K562 (cell line): Measurements from ENCODE around the gene DCAF5. TPM values are rescaled to one million over a fixed set of nuclear protein-coding genes. Genes with fewer than 3 reads are reported as not detected.

Experiments
- EP300 ChIP-seq: IDR thresholded peaks from 2 replicates; pipeline ENCODE4 v1.6.1; 2012; ENCODE audit warnings: low read length, improper control_type of control experiment
- GTF2E2 ChIP-seq: fragments of 200-800 bp; sonication (Bioruptor generic); IDR thresholded peaks from 2 replicates; pipeline ENCODE4 v1.6.1; 2016; ENCODE audit warnings: missing genetic modification characterization, missing compliant biosample characterization
- HSF4 ChIP-seq: fragments of 250-450 bp; sonication (Bioruptor Pico); IDR thresholded peaks from 2 replicates; pipeline ENCODE4 v2.1.2; 2022; ENCODE audit warnings: mild to moderate bottlenecking, moderate library complexity, borderline replicate concordance
- PHF8 ChIP-seq: fragments of 200-600 bp; sonication (generic); IDR thresholded peaks from 2 replicates; pipeline ENCODE4 v1.6.1; 2012; ENCODE audit warnings: mixed run types, mild to moderate bottlenecking, inconsistent platforms, low read length, moderate library complexity, borderline replicate concordance
- PRPF4 ChIP-seq: fragments of 200-400 bp; formaldehyde crosslinking; IDR thresholded peaks from one replicate; pipeline ENCODE4 v1.6.1; 2017; ENCODE audit warnings: low read length, low read depth, mild to moderate bottlenecking; ENCODE audit not compliant: insufficient read depth, poor library complexity, severe bottlenecking
- PTBP1 ChIP-seq: fragments of 200-400 bp; formaldehyde crosslinking; IDR thresholded peaks from 2 replicates; pipeline ENCODE4 v1.6.1; 2017; ENCODE audit warnings: low read depth, low read length
- SMAD4 ChIP-seq: fragments of 250-450 bp; sonication (Bioruptor Pico); conservative IDR thresholded peaks from 2 replicates; pipeline ENCODE4 v1.8.0; 2021; ENCODE audit warnings: inconsistent platforms, mild to moderate bottlenecking, moderate library complexity
- TCF7L2 ChIP-seq: fragments of 150-350 bp; IDR thresholded peaks from 2 replicates; pipeline ENCODE4 v1.6.1; 2016; ENCODE audit warnings: low read depth, mild to moderate bottlenecking, low read length, moderate library complexity
- WHSC1 ChIP-seq: IDR thresholded peaks from one replicate; pipeline ENCODE4 v1.6.1; 2012; ENCODE audit warnings: low read length, control low read depth, inconsistent platforms
- ZC3H8 ChIP-seq: fragments of 450-650 bp; IDR thresholded peaks from 2 replicates; pipeline ENCODE4 v1.6.1; 2017
- polyA plus RNA-seq, 8 experiments: library from polyadenylated mRNA; depleted of rRNA in 4 of 8; stranded (reverse) in 5 of 8; unstranded in 3 of 8; fragments of >200 nt; fragmentation: Nextera tagmentation in 2 of 8; fragmentation: Illumina TruSeq in 1 of 8; extraction: Ambion mirVana in 2 of 8; extraction: Trizol in 1 of 8; gene quantifications; 2 replicates each; pipeline versions ENCODE4 v1.2.1 to v1.2.3, GENCODE V29; 2011 to 2014; ENCODE audit warnings: inconsistent platforms in 1 of 8, missing spikeins in 1 of 8
- total RNA-seq, 7 experiments: library from RNA; depleted of rRNA in 6 of 7; stranded (reverse); fragments of >200 nt in 6 of 7; fragmentation: Illumina TruSeq in 2 of 7; extraction: Trizol in 2 of 7; gene quantifications; 2 replicates each; pipeline versions ENCODE4 v1.2.1 to v1.2.3, GENCODE V29; 2011 to 2021; ENCODE audit warnings: low replicate concordance in 1 of 7
- TF ChIP-seq, protein P1 (sequence below): sonication (generic); formaldehyde crosslinking; IDR thresholded peaks from 2 replicates; pipeline ENCODE4 v1.8.0; 2022; ENCODE audit warnings: mild to moderate bottlenecking, missing genetic modification reagents
- TF ChIP-seq, protein P2 (sequence below): sonication (generic); formaldehyde crosslinking; IDR thresholded peaks from 2 replicates; pipeline ENCODE4 v1.8.0; 2023; ENCODE audit warnings: mild to moderate bottlenecking, missing genetic modification reagents
- TF ChIP-seq, protein P3 (sequence below): fragments of 450-650 bp; formaldehyde crosslinking; IDR thresholded peaks from 2 replicates; pipeline ENCODE4 v1.4.0; 2020; ENCODE audit warnings: mild to moderate bottlenecking, mixed read lengths

Gene DCAF5
- total and polyA plus RNA-seq, 9 of the 15 experiments (the other 6 are each of a cell fraction or from before 2014, with no cell fraction given) = 5.6 to 24.1 (median 12.7) TPM

DNA sequence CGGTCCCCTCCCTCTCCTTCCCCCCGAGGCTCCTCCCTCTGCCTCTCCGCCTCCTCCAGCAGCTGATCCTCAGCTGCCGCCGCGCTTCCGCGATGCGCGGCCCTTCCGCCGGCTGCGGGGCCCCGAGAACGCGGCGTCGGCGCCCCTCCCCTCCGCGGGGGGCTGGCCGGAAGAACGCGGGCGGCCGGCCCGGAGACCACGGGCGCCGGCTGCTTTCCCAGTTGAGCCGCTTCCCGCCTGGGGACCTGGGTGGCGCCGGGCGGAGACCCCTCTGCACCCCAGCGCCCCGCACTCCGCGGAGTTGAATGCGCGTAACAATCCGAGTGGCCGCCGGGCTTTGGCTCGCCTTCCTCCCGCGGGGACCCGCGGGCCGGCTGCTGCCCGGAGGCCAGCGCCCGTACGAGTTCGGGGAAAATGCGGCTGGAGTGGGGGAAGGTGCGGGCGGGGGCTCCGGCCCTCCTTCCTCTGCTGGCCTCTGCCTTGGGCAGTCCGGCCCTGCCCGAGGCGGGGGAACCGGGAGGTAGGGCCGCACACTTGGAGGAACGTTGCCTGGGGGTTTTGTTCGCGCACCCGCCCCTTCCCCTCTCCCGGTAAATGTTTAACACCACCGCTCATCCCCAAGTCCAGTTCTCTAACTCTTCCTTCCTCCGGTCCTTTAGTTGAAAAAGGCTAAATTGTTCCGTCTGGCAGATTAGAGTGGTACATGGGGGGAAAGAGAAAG lies 393 bp upstream of the DCAF5 start (continued):
- TF ChIP-seq SMAD4 (CRISPR knock-in tag) = peak; percentile 76
- peak; percentile 79 for TF ChIP-seq PHF8
- TF ChIP-seq PTBP1 = no peak
- TF ChIP-seq, protein P1, sequence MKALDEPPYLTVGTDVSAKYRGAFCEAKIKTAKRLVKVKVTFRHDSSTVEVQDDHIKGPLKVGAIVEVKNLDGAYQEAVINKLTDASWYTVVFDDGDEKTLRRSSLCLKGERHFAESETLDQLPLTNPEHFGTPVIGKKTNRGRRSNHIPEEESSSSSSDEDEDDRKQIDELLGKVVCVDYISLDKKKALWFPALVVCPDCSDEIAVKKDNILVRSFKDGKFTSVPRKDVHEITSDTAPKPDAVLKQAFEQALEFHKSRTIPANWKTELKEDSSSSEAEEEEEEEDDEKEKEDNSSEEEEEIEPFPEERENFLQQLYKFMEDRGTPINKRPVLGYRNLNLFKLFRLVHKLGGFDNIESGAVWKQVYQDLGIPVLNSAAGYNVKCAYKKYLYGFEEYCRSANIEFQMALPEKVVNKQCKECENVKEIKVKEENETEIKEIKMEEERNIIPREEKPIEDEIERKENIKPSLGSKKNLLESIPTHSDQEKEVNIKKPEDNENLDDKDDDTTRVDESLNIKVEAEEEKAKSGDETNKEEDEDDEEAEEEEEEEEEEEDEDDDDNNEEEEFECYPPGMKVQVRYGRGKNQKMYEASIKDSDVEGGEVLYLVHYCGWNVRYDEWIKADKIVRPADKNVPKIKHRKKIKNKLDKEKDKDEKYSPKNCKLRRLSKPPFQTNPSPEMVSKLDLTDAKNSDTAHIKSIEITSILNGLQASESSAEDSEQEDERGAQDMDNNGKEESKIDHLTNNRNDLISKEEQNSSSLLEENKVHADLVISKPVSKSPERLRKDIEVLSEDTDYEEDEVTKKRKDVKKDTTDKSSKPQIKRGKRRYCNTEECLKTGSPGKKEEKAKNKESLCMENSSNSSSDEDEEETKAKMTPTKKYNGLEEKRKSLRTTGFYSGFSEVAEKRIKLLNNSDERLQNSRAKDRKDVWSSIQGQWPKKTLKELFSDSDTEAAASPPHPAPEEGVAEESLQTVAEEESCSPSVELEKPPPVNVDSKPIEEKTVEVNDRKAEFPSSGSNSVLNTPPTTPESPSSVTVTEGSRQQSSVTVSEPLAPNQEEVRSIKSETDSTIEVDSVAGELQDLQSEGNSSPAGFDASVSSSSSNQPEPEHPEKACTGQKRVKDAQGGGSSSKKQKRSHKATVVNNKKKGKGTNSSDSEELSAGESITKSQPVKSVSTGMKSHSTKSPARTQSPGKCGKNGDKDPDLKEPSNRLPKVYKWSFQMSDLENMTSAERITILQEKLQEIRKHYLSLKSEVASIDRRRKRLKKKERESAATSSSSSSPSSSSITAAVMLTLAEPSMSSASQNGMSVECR (CRISPR knock-in tag) = peak; percentile 82
- no peak for TF ChIP-seq HSF4 (CRISPR knock-in tag)
- TF ChIP-seq, protein P2, sequence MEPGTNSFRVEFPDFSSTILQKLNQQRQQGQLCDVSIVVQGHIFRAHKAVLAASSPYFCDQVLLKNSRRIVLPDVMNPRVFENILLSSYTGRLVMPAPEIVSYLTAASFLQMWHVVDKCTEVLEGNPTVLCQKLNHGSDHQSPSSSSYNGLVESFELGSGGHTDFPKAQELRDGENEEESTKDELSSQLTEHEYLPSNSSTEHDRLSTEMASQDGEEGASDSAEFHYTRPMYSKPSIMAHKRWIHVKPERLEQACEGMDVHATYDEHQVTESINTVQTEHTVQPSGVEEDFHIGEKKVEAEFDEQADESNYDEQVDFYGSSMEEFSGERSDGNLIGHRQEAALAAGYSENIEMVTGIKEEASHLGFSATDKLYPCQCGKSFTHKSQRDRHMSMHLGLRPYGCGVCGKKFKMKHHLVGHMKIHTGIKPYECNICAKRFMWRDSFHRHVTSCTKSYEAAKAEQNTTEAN = no peak
- TF ChIP-seq GTF2E2 (tag) = peak; percentile 73; the same call in 1 of the 2 replicates
- TF ChIP-seq, protein P3, sequence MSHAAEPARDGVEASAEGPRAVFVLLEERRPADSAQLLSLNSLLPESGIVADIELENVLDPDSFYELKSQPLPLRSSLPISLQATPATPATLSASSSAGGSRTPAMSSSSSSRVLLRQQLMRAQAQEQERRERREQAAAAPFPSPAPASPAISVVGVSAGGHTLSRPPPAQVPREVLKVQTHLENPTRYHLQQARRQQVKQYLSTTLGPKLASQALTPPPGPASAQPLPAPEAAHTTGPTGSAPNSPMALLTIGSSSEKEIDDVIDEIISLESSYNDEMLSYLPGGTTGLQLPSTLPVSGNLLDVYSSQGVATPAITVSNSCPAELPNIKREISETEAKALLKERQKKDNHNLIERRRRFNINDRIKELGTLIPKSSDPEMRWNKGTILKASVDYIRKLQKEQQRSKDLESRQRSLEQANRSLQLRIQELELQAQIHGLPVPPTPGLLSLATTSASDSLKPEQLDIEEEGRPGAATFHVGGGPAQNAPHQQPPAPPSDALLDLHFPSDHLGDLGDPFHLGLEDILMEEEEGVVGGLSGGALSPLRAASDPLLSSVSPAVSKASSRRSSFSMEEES (CRISPR knock-in tag) = no peak
- TF ChIP-seq EP300 = no peak
- TF ChIP-seq TCF7L2 = no peak
- no peak for TF ChIP-seq ZC3H8
- TF ChIP-seq PRPF4 = no peak
- TF ChIP-seq WHSC1 = no peak
